Measurements from ENCODE around the gene SF3A1. TPM values are rescaled to one million over a fixed set of nuclear protein-coding genes. Genes with fewer than 3 reads are reported as not detected.

SF3A1 gene
- total and polyA plus RNA-seq, 2 donors (not counting 1 experiment from before 2014, with no cell fraction given) = 92.1 to 283 TPM

GRCh38 chr22:30390974-30391691 lies 34.4 kb upstream of the SF3A1 start:
- Histone ChIP-seq H4K20me1 (ENCODE audit: control insufficient read depth, insufficient read depth, low read length, poor library complexity, severe bottlenecking) (no peaks in the 10 kb centered on the region), H3K27me3 (replicated peaks in 1 of 4; ENCODE audit: control extremely low read depth in 1 of 4, control insufficient read depth in 3 of 4, insufficient read depth in 4 of 4, low read length in 3 of 4) (peaks cover 0 to 6% (median 5%) of the 10 kb centered on the region in 4 experiments), H2AFZ (ENCODE audit: insufficient read depth, low read depth, low read length, poor library complexity, severe bottlenecking) (peak overlapping the region; percentile 60), H3K79me2 (ENCODE audit: control insufficient read depth, insufficient read depth, low read length) (no peaks in the 10 kb centered on the region), H3K36me3 (replicated peaks in 1 of 2; ENCODE audit: control extremely low read depth in 1 of 2, control insufficient read depth in 1 of 2, extremely low read depth in 1 of 2, insufficient read depth in 2 of 2, low read length in 1 of 2) (no peaks in the 10 kb centered on the region), H3K4me3 (ENCODE audit: control extremely low read depth in 1 of 5, extremely low read depth in 1 of 5, insufficient read depth in 1 of 5, low read depth in 2 of 5, low read length in 4 of 5) (no peak overlapping the region), H3K9ac (ENCODE audit: low read length) (no peak overlapping the region), H3K4me2 (replicated peaks; ENCODE audit: low read depth, low read length, poor library complexity, severe bottlenecking) (peak overlapping the region; percentile 31), H3K9me3 (ENCODE audit: control extremely low read depth in 1 of 3, control insufficient read depth in 2 of 3, insufficient read depth in 1 of 3, low read length in 2 of 3) (no peaks in the 10 kb centered on the region), H3K27ac (ENCODE audit: low read length in 2 of 2) (no peak overlapping the region), H3K4me1 (ENCODE audit: control insufficient read depth in 2 of 2, insufficient read depth in 2 of 2, low read length in 2 of 2) (peaks cover 21 to 33% of the 10 kb centered on the region in 2 donors)
- DNase-seq (peak; percentile 91), ATAC-seq (ENCODE audit: low read depth) (peak; percentile 67)
- H3K27ac Mint-ChIP-seq = peak overlapping the region; percentile 95
- CTCF ChIA-PET = interaction anchor here (0.6 to 19.9 kb wide), 22 partner anchors 9 to 1007 kb away, joined by 3 to 510 read pairs (median 5); partner anchors contain the start of genes CASTOR1 and MTFP1
- peaks cover 33% of the 10 kb centered on the region for H3K4me1 Mint-ChIP-seq
- peaks cover 16% of the 10 kb centered on the region for H3K27me3 Mint-ChIP-seq
- peak overlapping the region; percentile 48 for H3K4me3 Mint-ChIP-seq
- no peaks in the 10 kb centered on the region for H3K9me3 Mint-ChIP-seq (ENCODE audit: insufficient read depth)
- POLR2A ChIA-PET = interaction anchor here (1.4 kb wide), 1 partner anchor 101 kb away, joined by 3 read pairs; the partner anchor contains the start of gene CASTOR1
- 84% methylated on average over 3 of the region's 5 CpGs for WGBS (ENCODE audit: insufficient coverage)
- no peak for TF ChIP-seq EZH2 (IDR thresholded peaks at IDR 0.05; ENCODE audit: borderline replicate concordance, insufficient read depth, low read depth, low read length, poor library complexity, severe bottlenecking)
- TF ChIP-seq, protein P1, sequence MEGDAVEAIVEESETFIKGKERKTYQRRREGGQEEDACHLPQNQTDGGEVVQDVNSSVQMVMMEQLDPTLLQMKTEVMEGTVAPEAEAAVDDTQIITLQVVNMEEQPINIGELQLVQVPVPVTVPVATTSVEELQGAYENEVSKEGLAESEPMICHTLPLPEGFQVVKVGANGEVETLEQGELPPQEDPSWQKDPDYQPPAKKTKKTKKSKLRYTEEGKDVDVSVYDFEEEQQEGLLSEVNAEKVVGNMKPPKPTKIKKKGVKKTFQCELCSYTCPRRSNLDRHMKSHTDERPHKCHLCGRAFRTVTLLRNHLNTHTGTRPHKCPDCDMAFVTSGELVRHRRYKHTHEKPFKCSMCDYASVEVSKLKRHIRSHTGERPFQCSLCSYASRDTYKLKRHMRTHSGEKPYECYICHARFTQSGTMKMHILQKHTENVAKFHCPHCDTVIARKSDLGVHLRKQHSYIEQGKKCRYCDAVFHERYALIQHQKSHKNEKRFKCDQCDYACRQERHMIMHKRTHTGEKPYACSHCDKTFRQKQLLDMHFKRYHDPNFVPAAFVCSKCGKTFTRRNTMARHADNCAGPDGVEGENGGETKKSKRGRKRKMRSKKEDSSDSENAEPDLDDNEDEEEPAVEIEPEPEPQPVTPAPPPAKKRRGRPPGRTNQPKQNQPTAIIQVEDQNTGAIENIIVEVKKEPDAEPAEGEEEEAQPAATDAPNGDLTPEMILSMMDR (IDR thresholded peaks at IDR 0.05) = peak; percentile 90
- intact Hi-C loops (cut with micrococcal nuclease) = loop anchor here (1.0 to 10.0 kb wide), 3 partner anchors 32 to 204 kb away; partner anchors contain the start of gene PES1

All from B cell (primary cell).